HG03575 (cell line): ENCODE results near the gene MSTO1.
A peak's percentile ranks its signal among the peaks of the same experiment; 100 is the strongest.
"Not testable (repeated sequence)": the region's sequence is repeated elsewhere in the genome, so short reads cannot be mapped to it uniquely, and the experiment has no call there.

Source experiments
- ATAC-seq: cut with Tn5 transposase; IDR thresholded peaks from one replicate; pipeline ENCODE4 v1.9.1; 2021; ENCODE audit not compliant: unreplicated experiment, insufficient number of reproducible peaks, low FRiP score; ENCODE audit errors: extremely low read depth

The MSTO1 gene

GRCh38 chr1:155609515-155610256 is at the start of gene MSTO1:
Gene MSTO1, plus strand, starts transcription at chr1:155610218. Its CDS starts 31 bp downstream, at chr1:155610249.
- peak; percentile 53 for ATAC-seq

- not testable (repeated sequence) for ATAC-seq
These were observed 48.0 kb upstream of the MSTO1 start for GRCh38 chr1:155561779-155562580.

GRCh38 chr1:155562581-155563376 is 47.2 kb upstream of the MSTO1 start, which contains the start of gene ASH1L:
Gene ASH1L, minus strand, starts transcription at chr1:155562803. Its CDS starts 41,284 bp downstream, at chr1:155521519.
- ATAC-seq = no peak

GRCh38 chr1:155563377-155564022 is 46.5 kb upstream of the MSTO1 start:
- not testable (repeated sequence) for ATAC-seq

- no peak for ATAC-seq
These were observed 39.9 kb upstream of the MSTO1 start for GRCh38 chr1:155569988-155570592.

- no peak for ATAC-seq
These were observed 39.4 kb upstream of the MSTO1 start for GRCh38 chr1:155570593-155570990.

- ATAC-seq = no peak
These were observed 35.9 kb upstream of the MSTO1 start for GRCh38 chr1:155574077-155574476.

- not testable (repeated sequence) for ATAC-seq
These were observed 34.4 kb upstream of the MSTO1 start for GRCh38 chr1:155575608-155576007.

GRCh38 chr1:155583846-155584245 is 26.2 kb upstream of the MSTO1 start:
- ATAC-seq = not testable (repeated sequence)

GRCh38 chr1:155589282-155589681 is 20.7 kb upstream of the MSTO1 start:
- ATAC-seq = not testable (repeated sequence)

- ATAC-seq = not testable (repeated sequence)
These were observed 19.3 kb upstream of the MSTO1 start for GRCh38 chr1:155590516-155591247.

GRCh38 chr1:155591770-155592169 is 18.2 kb upstream of the MSTO1 start:
- no peak for ATAC-seq

GRCh38 chr1:155595877-155596474 is 14.0 kb upstream of the MSTO1 start:
- not testable (repeated sequence) for ATAC-seq

GRCh38 chr1:155596864-155597263 is 13.2 kb upstream of the MSTO1 start:
- no peak for ATAC-seq

GRCh38 chr1:155598842-155599331 is 11.1 kb upstream of the MSTO1 start:
- ATAC-seq = no peak

- not testable (repeated sequence) for ATAC-seq
These were observed 10.0 kb upstream of the MSTO1 start for GRCh38 chr1:155599828-155600572.

GRCh38 chr1:155607708-155608107 is 2.3 kb upstream of the MSTO1 start:
- no peak for ATAC-seq
